IPS-NIHi11 (cell line): ENCODE measurements around the gene HMGN2.
A peak's percentile ranks its signal among the peaks of the same experiment; 100 is the strongest.
"Not testable (repeated sequence)": the region's sequence is repeated elsewhere in the genome, so short reads cannot be mapped to it uniquely, and the experiment has no call there.

Source experiments
- DNase-seq: peaks from one replicate; pipeline ENCODE4 v3.0.0; 2012; ENCODE audit warnings: mixed read lengths, low spot score

The HMGN2 gene

GRCh38 chr1:26477446-26478152, 5.4 kb downstream of the HMGN2 start:
- no peak for DNase-seq

- no peak for DNase-seq
Measured at GRCh38 chr1:26478159-26478558, 5.9 kb downstream of the HMGN2 start.

- no peak for DNase-seq
Measured at GRCh38 chr1:26478988-26479387, 6.7 kb downstream of the HMGN2 start.

GRCh38 chr1:26482921-26483320, 10.7 kb downstream of the HMGN2 start:
- DNase-seq = no peak

- DNase-seq = no peak
Measured at GRCh38 chr1:26483980-26484379, 11.7 kb downstream of the HMGN2 start.

GRCh38 chr1:26490155-26490554, 17.9 kb downstream of the HMGN2 start:
- no peak for DNase-seq

- DNase-seq = no peak
Measured at GRCh38 chr1:26493267-26493666, 21.0 kb downstream of the HMGN2 start.

GRCh38 chr1:26493938-26494337, 21.7 kb downstream of the HMGN2 start:
- no peak for DNase-seq

GRCh38 chr1:26496861-26497260, 24.6 kb downstream of the HMGN2 start:
- no peak for DNase-seq

GRCh38 chr1:26498894-26499293, 26.7 kb downstream of the HMGN2 start:
- no peak for DNase-seq

GRCh38 chr1:26500488-26501175, 28.4 kb downstream of the HMGN2 start:
- DNase-seq = peak; percentile 94

GRCh38 chr1:26510711-26511110, 38.5 kb downstream of the HMGN2 start:
- not testable (repeated sequence) for DNase-seq

- DNase-seq = not testable (repeated sequence)
Measured at GRCh38 chr1:26515836-26516235, 43.6 kb downstream of the HMGN2 start.

GRCh38 chr1:26516987-26517765, 44.9 kb downstream of the HMGN2 start:
- DNase-seq = no peak

- DNase-seq = no peak
Measured at GRCh38 chr1:26517766-26518049, 45.5 kb downstream of the HMGN2 start.

GRCh38 chr1:26518355-26518754, 46.1 kb downstream of the HMGN2 start:
- DNase-seq = no peak

GRCh38 chr1:26520339-26520738, 48.1 kb downstream of the HMGN2 start:
- no peak for DNase-seq

GRCh38 chr1:26521669-26522030, 49.4 kb downstream of the HMGN2 start:
- DNase-seq = no peak

GRCh38 chr1:26522073-26522472, 49.8 kb downstream of the HMGN2 start:
- DNase-seq = no peak

- DNase-seq = no peak
Measured at GRCh38 chr1:26524181-26524580, 51.9 kb downstream of the HMGN2 start.
